A549 (cell line): ENCODE results near the gene AMOTL1. TPM values are rescaled to one million over a fixed set of nuclear protein-coding genes. Genes with fewer than 3 reads are reported as not detected.

ENCODE experiments used
- ATAC-seq, 2 experiments: fragments of 200-7000 bp in 1 of 2; fragments of >200 bp in 1 of 2; cut with Nextera tagmentation in 1 of 2; cut with Tn5 transposase in 1 of 2; 3 replicates each; pipeline versions ENCODE4 v1.8.0 to v1.9.1; 2018 to 2020; ENCODE audit warnings: mild to moderate bottlenecking in 1 of 2, moderate library complexity in 1 of 2
- CTCF ChIA-PET: fragments of 300-600 bp; sonication (Branson Sonifier 250); formaldehyde crosslinking; extraction: SDS; loops from one replicate; lab custom pipeline; 2021; ENCODE audit warnings: antibody characterized with exemption, inconsistent platforms; lab: Yijun Ruan, JAX
- POLR2A ChIA-PET: fragments of 350-600 bp; formaldehyde crosslinking; extraction: SDS; loops from one replicate; lab custom pipeline; 2021; ENCODE audit warnings: antibody characterized with exemption, inconsistent platforms; lab: Yijun Ruan, JAX
- DNase-seq, 2 experiments: peaks; one replicate each; pipeline versions ENCODE4 v3.0.0 to v3.0.0-alpha.2; 2011 to 2016; ENCODE audit warnings: low read depth in 1 of 2, low spot score in 1 of 2
- FAIRE-seq: peaks from 2 replicates; lab custom pipeline; 2011; peaks lifted over from hg19 to GRCh38; lab: Jason Lieb, UNC
- H3K27ac ChIP-seq, 2 experiments: fragments of >200 bp; sonication (Bioruptor Twin); formaldehyde crosslinking; 3 replicates each; pipeline ENCODE4 v1.5.1; 2016 to 2017
- H3K4me1 ChIP-seq: fragments of >200 bp; sonication (Bioruptor Twin); formaldehyde crosslinking; 3 replicates; pipeline ENCODE4 v1.6.1; 2016
- H3K4me2 ChIP-seq: fragments of >200 bp; sonication (Bioruptor Twin); formaldehyde crosslinking; 3 replicates; pipeline ENCODE4 v1.6.1; 2016
- H3K4me3 ChIP-seq: fragments of >200 bp; sonication (Bioruptor Twin); formaldehyde crosslinking; 3 replicates; pipeline ENCODE4 v1.5.1; 2016
- H3K9me3 ChIP-seq: fragments of >200 bp; sonication (Bioruptor Twin); formaldehyde crosslinking; 3 replicates; pipeline ENCODE4 v1.6.1; 2016
- BHLHE40 ChIP-seq: IDR thresholded peaks from 2 replicates; pipeline ENCODE4 v1.6.1; 2012; ENCODE audit warnings: low read depth, low read length, inconsistent platforms
- CBX8 ChIP-seq: fragments of 200-600 bp; sonication (generic); IDR thresholded peaks from 2 replicates; pipeline ENCODE4 v1.6.1; 2016
- CHD4 ChIP-seq: fragments of 200-600 bp; sonication (generic); IDR thresholded peaks from 2 replicates; pipeline ENCODE4 v1.6.1; 2016; ENCODE audit warnings: antibody characterized with exemption, mild to moderate bottlenecking, borderline replicate concordance
- EHMT2 ChIP-seq: fragments of 200-600 bp; sonication (generic); IDR thresholded peaks from 2 replicates; pipeline ENCODE4 v1.6.1; 2016; ENCODE audit warnings: antibody characterized with exemption, low read depth, mild to moderate bottlenecking, moderate library complexity
- EP300 ChIP-seq, 2 experiments: fragments of >200 bp; sonication (Bioruptor Twin); formaldehyde crosslinking; IDR thresholded peaks; 2 replicates in 1 of 2; 3 replicates in 1 of 2; pipeline ENCODE4 v1.6.1; 2016 to 2017
- ESRRA ChIP-seq: fragments of 150-350 bp; IDR thresholded peaks from 2 replicates; pipeline ENCODE4 v1.6.1; 2014; ENCODE audit warnings: mild to moderate bottlenecking, low read length, borderline replicate concordance
- FOSL2 ChIP-seq, 2 experiments: fragments of 450-650 bp in 1 of 2; fragments of >200 bp in 1 of 2; sonication (Bioruptor Twin) in 1 of 2; formaldehyde crosslinking; IDR thresholded peaks; 2 replicates each; pipeline versions ENCODE4 v1.5.0 to v1.6.1; 2016 to 2020; ENCODE audit warnings: mild to moderate bottlenecking in 1 of 2, moderate library complexity in 1 of 2
- GATA3 ChIP-seq: IDR thresholded peaks from 2 replicates; pipeline ENCODE4 v1.6.1; 2012; ENCODE audit warnings: borderline replicate concordance
- HDAC2 ChIP-seq: fragments of 200-600 bp; sonication (generic); IDR thresholded peaks from 2 replicates; pipeline ENCODE4 v1.6.1; 2016
- HOXA7 ChIP-seq: fragments of 250-450 bp; sonication (Bioruptor Pico); IDR thresholded peaks from 2 replicates; pipeline ENCODE4 v1.5.0; 2020; ENCODE audit warnings: mild to moderate bottlenecking, moderate library complexity
- JUNB ChIP-seq: fragments of >200 bp; sonication (Bioruptor Twin); formaldehyde crosslinking; IDR thresholded peaks from 2 replicates; pipeline ENCODE4 v1.6.1; 2016
- KDM5A ChIP-seq: fragments of 200-600 bp; sonication (generic); IDR thresholded peaks from 2 replicates; pipeline ENCODE4 v1.6.1; 2016; ENCODE audit warnings: antibody characterized with exemption, mild to moderate bottlenecking
- MAZ ChIP-seq: fragments of 150-350 bp; IDR thresholded peaks from 2 replicates; pipeline ENCODE4 v1.6.1; 2014; ENCODE audit warnings: antibody characterized with exemption, low read depth, low read length, borderline replicate concordance
- MYC ChIP-seq: IDR thresholded peaks from 2 replicates; pipeline ENCODE4 v1.6.1; 2012; ENCODE audit warnings: mild to moderate bottlenecking, inconsistent platforms, low read length, improper control_type of control experiment, borderline replicate concordance
- NFE2L2 ChIP-seq: fragments of 150-350 bp; conservative IDR thresholded peaks from 2 replicates; pipeline ENCODE4 v1.6.1; 2014; ENCODE audit warnings: low read length
- NPAS2 ChIP-seq: fragments of 250-450 bp; sonication (Bioruptor Pico); IDR thresholded peaks from 2 replicates; pipeline ENCODE4 v1.8.0; 2022; ENCODE audit warnings: mild to moderate bottlenecking, moderate library complexity, borderline replicate concordance
- POLR2A ChIP-seq: IDR thresholded peaks from 2 replicates; pipeline ENCODE4 v1.6.1; 2012; ENCODE audit warnings: mild to moderate bottlenecking, low read length
- POLR2AphosphoS2 ChIP-seq: conservative IDR thresholded peaks from 2 replicates; pipeline ENCODE4 v1.6.1; 2012; ENCODE audit warnings: low read length, improper control_type of control experiment, inconsistent platforms
- RNF2 ChIP-seq: fragments of 200-600 bp; sonication (generic); IDR thresholded peaks from 2 replicates; pipeline ENCODE4 v1.6.1; 2016; ENCODE audit warnings: low read depth, mild to moderate bottlenecking, antibody characterized with exemption, moderate library complexity, borderline replicate concordance
- SREBF2 ChIP-seq: fragments of 450-650 bp; IDR thresholded peaks from 2 replicates; pipeline ENCODE4 v1.6.1; 2014; ENCODE audit warnings: mild to moderate bottlenecking, moderate library complexity
- TP53 ChIP-seq: fragments of 250-450 bp; sonication (Bioruptor Pico); IDR thresholded peaks from 2 replicates; pipeline ENCODE4 v1.5.0; 2021; ENCODE audit warnings: mild to moderate bottlenecking, moderate library complexity
- ZNF302 ChIP-seq: fragments of 250-450 bp; sonication (Bioruptor Pico); IDR thresholded peaks from 2 replicates; pipeline ENCODE4 v1.9.0; 2021; ENCODE audit warnings: inconsistent platforms, mild to moderate bottlenecking, moderate library complexity
- WGBS: methylation state at CpG from one replicate; pipeline ENCODE4 v1.1.6; 2017; ENCODE audit errors: missing lambda C conversion rate; 5-methylcytosine and 5-hydroxymethylcytosine counted together
- polyA plus RNA-seq, 4 experiments: library from polyadenylated mRNA; depleted of rRNA in 3 of 4; stranded (reverse); fragments of >200 nt; fragmentation: RNase III in 1 of 4; extraction: RNeasy Plus Mini Kit Qiagen cat#74134 plus additional on column Dnase treatment in 1 of 4; gene quantifications; 2 replicates in 3 of 4; 3 replicates in 1 of 4; pipeline ENCODE4 v1.2.3, GENCODE V29; 2011 to 2017
- TF ChIP-seq, protein P1 (sequence below): IDR thresholded peaks from 2 replicates; pipeline ENCODE4 v1.6.1; 2012
- TF ChIP-seq, protein P2 (sequence below): fragments of >200 bp; sonication (Bioruptor Twin); formaldehyde crosslinking; IDR thresholded peaks from 2 replicates; pipeline ENCODE4 v1.6.1; 2016
- TF ChIP-seq, protein P3 (sequence below): fragments of 200-600 bp; sonication (generic); IDR thresholded peaks from 2 replicates; pipeline ENCODE4 v1.6.1; 2016; ENCODE audit warnings: antibody characterized with exemption, mild to moderate bottlenecking, moderate library complexity
- TF ChIP-seq, protein P4 (sequence below): fragments of >200 bp; sonication (Bioruptor Twin); formaldehyde crosslinking; IDR thresholded peaks from 3 replicates; pipeline ENCODE4 v1.5.1; 2016
- TF ChIP-seq, protein P5 (sequence below): fragments of 250-450 bp; sonication (Bioruptor Pico); IDR thresholded peaks from 2 replicates; pipeline ENCODE4 v1.5.0; 2020; ENCODE audit warnings: low read depth, mild to moderate bottlenecking, moderate library complexity
- TF ChIP-seq, protein P6 (sequence below): fragments of 450-650 bp; IDR thresholded peaks from 2 replicates; pipeline ENCODE4 v1.6.1; 2014; ENCODE audit warnings: antibody characterized with exemption
- TF ChIP-seq, protein P7 (sequence below): IDR thresholded peaks from 2 replicates; pipeline ENCODE4 v1.6.1; 2012; ENCODE audit warnings: low read depth, borderline replicate concordance

The AMOTL1 gene
- polyA plus RNA-seq, 2 of the 4 experiments (the other 2 are of a cell fraction) = 3.9 to 12.2 TPM

DNA sequence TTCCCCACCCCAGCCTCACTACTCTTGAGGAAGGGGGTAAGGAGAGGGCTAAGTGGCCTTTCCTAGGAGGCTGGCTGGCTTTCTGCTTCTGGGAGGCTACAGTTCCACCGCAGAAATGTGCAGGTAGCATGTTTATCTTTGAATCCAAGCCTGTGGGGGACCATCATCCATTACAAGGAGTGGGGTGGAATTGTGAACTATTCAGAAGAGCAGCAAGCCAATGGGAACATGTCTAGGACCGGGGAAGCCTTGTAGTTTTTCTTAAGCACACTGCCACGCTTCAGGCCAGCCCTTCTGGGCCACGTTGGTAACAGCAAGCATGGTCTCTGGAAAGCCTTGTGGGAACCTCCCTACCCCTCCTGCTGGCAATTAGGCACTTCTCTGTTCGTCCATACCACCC is 100.3 kb downstream of the AMOTL1 start:
- TF ChIP-seq ESRRA (no peak), FOSL2 (IDR thresholded peaks at IDR 0.05) (no peak), FOSL2 (CRISPR knock-in tag; IDR thresholded peaks at IDR 0.05) (no peak), JUNB (no peak), ZNF302 (CRISPR knock-in tag) (no peak), SREBF2 (no peak), POLR2A (no peak), CHD4 (no peak), HDAC2 (no peak), CBX8 (no peak)
- TF ChIP-seq, protein P1, sequence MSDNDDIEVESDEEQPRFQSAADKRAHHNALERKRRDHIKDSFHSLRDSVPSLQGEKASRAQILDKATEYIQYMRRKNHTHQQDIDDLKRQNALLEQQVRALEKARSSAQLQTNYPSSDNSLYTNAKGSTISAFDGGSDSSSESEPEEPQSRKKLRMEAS = no peak
- TF ChIP-seq, protein P2, sequence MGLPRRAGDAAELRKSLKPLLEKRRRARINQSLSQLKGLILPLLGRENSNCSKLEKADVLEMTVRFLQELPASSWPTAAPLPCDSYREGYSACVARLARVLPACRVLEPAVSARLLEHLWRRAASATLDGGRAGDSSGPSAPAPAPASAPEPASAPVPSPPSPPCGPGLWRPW = no peak
- TF ChIP-seq, protein P3, sequence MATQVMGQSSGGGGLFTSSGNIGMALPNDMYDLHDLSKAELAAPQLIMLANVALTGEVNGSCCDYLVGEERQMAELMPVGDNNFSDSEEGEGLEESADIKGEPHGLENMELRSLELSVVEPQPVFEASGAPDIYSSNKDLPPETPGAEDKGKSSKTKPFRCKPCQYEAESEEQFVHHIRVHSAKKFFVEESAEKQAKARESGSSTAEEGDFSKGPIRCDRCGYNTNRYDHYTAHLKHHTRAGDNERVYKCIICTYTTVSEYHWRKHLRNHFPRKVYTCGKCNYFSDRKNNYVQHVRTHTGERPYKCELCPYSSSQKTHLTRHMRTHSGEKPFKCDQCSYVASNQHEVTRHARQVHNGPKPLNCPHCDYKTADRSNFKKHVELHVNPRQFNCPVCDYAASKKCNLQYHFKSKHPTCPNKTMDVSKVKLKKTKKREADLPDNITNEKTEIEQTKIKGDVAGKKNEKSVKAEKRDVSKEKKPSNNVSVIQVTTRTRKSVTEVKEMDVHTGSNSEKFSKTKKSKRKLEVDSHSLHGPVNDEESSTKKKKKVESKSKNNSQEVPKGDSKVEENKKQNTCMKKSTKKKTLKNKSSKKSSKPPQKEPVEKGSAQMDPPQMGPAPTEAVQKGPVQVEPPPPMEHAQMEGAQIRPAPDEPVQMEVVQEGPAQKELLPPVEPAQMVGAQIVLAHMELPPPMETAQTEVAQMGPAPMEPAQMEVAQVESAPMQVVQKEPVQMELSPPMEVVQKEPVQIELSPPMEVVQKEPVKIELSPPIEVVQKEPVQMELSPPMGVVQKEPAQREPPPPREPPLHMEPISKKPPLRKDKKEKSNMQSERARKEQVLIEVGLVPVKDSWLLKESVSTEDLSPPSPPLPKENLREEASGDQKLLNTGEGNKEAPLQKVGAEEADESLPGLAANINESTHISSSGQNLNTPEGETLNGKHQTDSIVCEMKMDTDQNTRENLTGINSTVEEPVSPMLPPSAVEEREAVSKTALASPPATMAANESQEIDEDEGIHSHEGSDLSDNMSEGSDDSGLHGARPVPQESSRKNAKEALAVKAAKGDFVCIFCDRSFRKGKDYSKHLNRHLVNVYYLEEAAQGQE = no peak
- TF ChIP-seq, protein P4, sequence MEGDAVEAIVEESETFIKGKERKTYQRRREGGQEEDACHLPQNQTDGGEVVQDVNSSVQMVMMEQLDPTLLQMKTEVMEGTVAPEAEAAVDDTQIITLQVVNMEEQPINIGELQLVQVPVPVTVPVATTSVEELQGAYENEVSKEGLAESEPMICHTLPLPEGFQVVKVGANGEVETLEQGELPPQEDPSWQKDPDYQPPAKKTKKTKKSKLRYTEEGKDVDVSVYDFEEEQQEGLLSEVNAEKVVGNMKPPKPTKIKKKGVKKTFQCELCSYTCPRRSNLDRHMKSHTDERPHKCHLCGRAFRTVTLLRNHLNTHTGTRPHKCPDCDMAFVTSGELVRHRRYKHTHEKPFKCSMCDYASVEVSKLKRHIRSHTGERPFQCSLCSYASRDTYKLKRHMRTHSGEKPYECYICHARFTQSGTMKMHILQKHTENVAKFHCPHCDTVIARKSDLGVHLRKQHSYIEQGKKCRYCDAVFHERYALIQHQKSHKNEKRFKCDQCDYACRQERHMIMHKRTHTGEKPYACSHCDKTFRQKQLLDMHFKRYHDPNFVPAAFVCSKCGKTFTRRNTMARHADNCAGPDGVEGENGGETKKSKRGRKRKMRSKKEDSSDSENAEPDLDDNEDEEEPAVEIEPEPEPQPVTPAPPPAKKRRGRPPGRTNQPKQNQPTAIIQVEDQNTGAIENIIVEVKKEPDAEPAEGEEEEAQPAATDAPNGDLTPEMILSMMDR = no peak

DNA sequence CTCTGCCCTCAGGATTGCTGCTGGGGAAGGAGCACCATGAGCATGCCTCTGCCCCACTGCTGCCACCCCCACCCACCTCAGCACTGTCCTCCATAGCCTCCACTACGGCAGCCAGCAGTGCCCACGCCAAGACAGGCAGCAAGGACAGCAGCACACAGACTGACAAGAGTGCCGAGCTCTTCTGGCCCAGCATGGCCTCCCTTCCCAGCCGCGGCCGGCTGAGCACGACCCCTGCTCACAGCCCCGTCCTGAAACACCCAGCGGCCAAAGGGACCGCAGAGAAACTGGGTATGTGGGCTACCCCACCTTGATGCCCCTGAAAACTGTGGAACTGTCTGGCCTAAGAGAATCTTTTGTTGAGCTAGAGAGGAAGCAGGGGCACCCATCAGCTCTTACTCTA is 101.0 kb downstream of the AMOTL1 start:
- WGBS = 91% methylated on average over 9 of the region's 10 CpGs
- TF ChIP-seq HOXA7 (CRISPR knock-in tag) (no peak), MAZ (no peak), NFE2L2 (no peak), TP53 (CRISPR knock-in tag) (no peak), EP300 (IDR thresholded peaks at IDR 0.05) (no peak), BHLHE40 (no peak), RNF2 (no peak), EHMT2 (no peak), POLR2A (no peak), NPAS2 (CRISPR knock-in tag) (no peak), MYC (no peak), POLR2AphosphoS2 (no peak), KDM5A (no peak), GATA3 (no peak), ESRRA (no peak)
- TF ChIP-seq, protein P4 = no peak
- TF ChIP-seq, protein P5, sequence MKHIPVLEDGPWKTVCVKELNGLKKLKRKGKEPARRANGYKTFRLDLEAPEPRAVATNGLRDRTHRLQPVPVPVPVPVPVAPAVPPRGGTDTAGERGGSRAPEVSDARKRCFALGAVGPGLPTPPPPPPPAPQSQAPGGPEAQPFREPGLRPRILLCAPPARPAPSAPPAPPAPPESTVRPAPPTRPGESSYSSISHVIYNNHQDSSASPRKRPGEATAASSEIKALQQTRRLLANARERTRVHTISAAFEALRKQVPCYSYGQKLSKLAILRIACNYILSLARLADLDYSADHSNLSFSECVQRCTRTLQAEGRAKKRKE (CRISPR knock-in tag) = no peak
- TF ChIP-seq, protein P6, sequence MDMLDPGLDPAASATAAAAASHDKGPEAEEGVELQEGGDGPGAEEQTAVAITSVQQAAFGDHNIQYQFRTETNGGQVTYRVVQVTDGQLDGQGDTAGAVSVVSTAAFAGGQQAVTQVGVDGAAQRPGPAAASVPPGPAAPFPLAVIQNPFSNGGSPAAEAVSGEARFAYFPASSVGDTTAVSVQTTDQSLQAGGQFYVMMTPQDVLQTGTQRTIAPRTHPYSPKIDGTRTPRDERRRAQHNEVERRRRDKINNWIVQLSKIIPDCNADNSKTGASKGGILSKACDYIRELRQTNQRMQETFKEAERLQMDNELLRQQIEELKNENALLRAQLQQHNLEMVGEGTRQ = no peak
- TF ChIP-seq, protein P7, sequence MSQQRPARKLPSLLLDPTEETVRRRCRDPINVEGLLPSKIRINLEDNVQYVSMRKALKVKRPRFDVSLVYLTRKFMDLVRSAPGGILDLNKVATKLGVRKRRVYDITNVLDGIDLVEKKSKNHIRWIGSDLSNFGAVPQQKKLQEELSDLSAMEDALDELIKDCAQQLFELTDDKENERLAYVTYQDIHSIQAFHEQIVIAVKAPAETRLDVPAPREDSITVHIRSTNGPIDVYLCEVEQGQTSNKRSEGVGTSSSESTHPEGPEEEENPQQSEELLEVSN = no peak

More for the DNA sequence above, 100.3 kb downstream of the AMOTL1 start:
- Histone ChIP-seq H3K4me2 (no peak overlapping the region), H3K4me1 (no peaks in the 10 kb centered on the region), H3K27ac (no peak overlapping the region), H3K9me3 (no peaks in the 10 kb centered on the region), H3K4me3 (no peak overlapping the region)
- 79% methylated on average over 4 of the region's 5 CpGs for WGBS
- ATAC-seq (no peak), FAIRE-seq (no peak), DNase-seq (no peak)
- CTCF ChIA-PET = no interaction called here
- POLR2A ChIA-PET = no interaction called here

More for the DNA sequence above, 101.0 kb downstream of the AMOTL1 start:
- Histone ChIP-seq H3K4me3 (no peak overlapping the region), H3K27ac (no peak overlapping the region), H3K9me3 (no peaks in the 10 kb centered on the region), H3K4me2 (no peak overlapping the region), H3K4me1 (no peaks in the 10 kb centered on the region)
- ChIA-PET CTCF (no interaction called here), POLR2A (no interaction called here)
- DNase-seq (no peak), FAIRE-seq (no peak), ATAC-seq (no peak)
